ENCODE measurements around the gene EEF1AKMT1. TPM values are rescaled to one million over a fixed set of nuclear protein-coding genes. Genes with fewer than 3 reads are reported as not detected.

The EEF1AKMT1 gene
- total and polyA plus RNA-seq, 10 of the 15 experiments (the other 5 are each of a cell fraction or from before 2014, with no cell fraction given) = 7.9 to 44.5 (median 11.0) TPM

GRCh38 chr13:20773194-20774080, at the start of gene EEF1AKMT1 (continued):
- no peak for TF ChIP-seq PRDM15 (CRISPR knock-in tag; IDR thresholded peaks at IDR 0.05)
- peak; percentile 98 for TF ChIP-seq NRF1 (conservative IDR thresholded peaks at IDR 0.05; ENCODE audit: low read depth, low read length)
- no peak for TF ChIP-seq JUNB (IDR thresholded peaks at IDR 0.05)
- no peak; the same call in 1 of the 2 replicates for TF ChIP-seq NKRF (conservative IDR thresholded peaks at IDR 0.05)
- TF ChIP-seq CBX5 (IDR thresholded peaks at IDR 0.05; ENCODE audit: low read depth) = 0 out of 2 replicates have a peak, but pooled peaks have one; percentile 49
- TF ChIP-seq SMAD1 (IDR thresholded peaks at IDR 0.05; ENCODE audit: low read depth, partially characterized antibody) = no peak
- peak in 1 of 2 experiments; percentile 97; a peak in 2 of 4 replicates for TF ChIP-seq CEBPB (IDR thresholded peaks at IDR 0.05; ENCODE audit: borderline replicate concordance in 1 of 2, low read depth in 2 of 2, low read length in 2 of 2)
- peak; percentile 42; the same call in 1 of the 2 replicates for TF ChIP-seq RELB (IDR thresholded peaks at IDR 0.05; ENCODE audit: low read depth)
- no peak for TF ChIP-seq ETV6 (conservative IDR thresholded peaks at IDR 0.05 in 1 of 2, IDR thresholded peaks at IDR 0.05 in 1 of 2; ENCODE audit: borderline replicate concordance in 1 of 2, low read depth in 1 of 2)
- no peak for TF ChIP-seq HDGF (IDR thresholded peaks at IDR 0.05)
- TF ChIP-seq ZZZ3 (IDR thresholded peaks at IDR 0.05; ENCODE audit: control insufficient read depth, insufficient read length, low read depth) = no peak
- TF ChIP-seq ZSCAN29 (IDR thresholded peaks at IDR 0.05) = no peak
- no peak for TF ChIP-seq E2F4 (IDR thresholded peaks at IDR 0.05; ENCODE audit: low read depth, low read length)
- TF ChIP-seq PKNOX1 (IDR thresholded peaks at IDR 0.05) = peak; percentile 95
- TF ChIP-seq TCF12 (IDR thresholded peaks at IDR 0.05; ENCODE audit: low read depth, low read length) = peak; percentile 6; the same call in 1 of the 2 replicates
- TF ChIP-seq PAX5 (IDR thresholded peaks at IDR 0.05; ENCODE audit: borderline replicate concordance, low read depth, low read length) = 0 out of 2 replicates have a peak, but pooled peaks have one; percentile 47
- TF ChIP-seq SREBF1 (IDR thresholded peaks at IDR 0.05; ENCODE audit: low read length) = no peak
- no peak for TF ChIP-seq SREBF2 (IDR thresholded peaks at IDR 0.05; ENCODE audit: low read length)
- no peak for TF ChIP-seq CBFB (IDR thresholded peaks at IDR 0.05; ENCODE audit: low read depth)
- TF ChIP-seq NBN (IDR thresholded peaks at IDR 0.05) = peak; percentile 52

Measured in GM12878 (cell line).